Upper lobe of left lung (tissue), 4 donors: ENCODE data around the gene ADSS1.

Experiments used
- CTCF ChIP-seq, 6 experiments: fragments of 450-650 bp in 4 of 6; fragments of 200-600 bp in 2 of 6; sonication (generic) in 2 of 6; IDR thresholded peaks; one replicate each; pipeline ENCODE4 v1.5.1; 2016 to 2019; ENCODE audit warnings: antibody characterized with exemption in 6 of 6
- EP300 ChIP-seq, 4 donors: sonication (generic); formaldehyde crosslinking; IDR thresholded peaks; one replicate each; pipeline ENCODE4 v1.5.1; 2017; ENCODE audit warnings: antibody characterized with exemption in 4 of 4, control low read depth in 2 of 4
- POLR2A ChIP-seq, 4 donors: fragments of 450-650 bp; IDR thresholded peaks; one replicate each; pipeline ENCODE4 v1.5.1; 2016 to 2017; ENCODE audit warnings: antibody characterized with exemption in 4 of 4, mild to moderate bottlenecking in 2 of 4
- POLR2AphosphoS5 ChIP-seq, 2 donors: sonication (generic); formaldehyde crosslinking; IDR thresholded peaks; one replicate each; pipeline ENCODE4 v1.5.1; 2017; ENCODE audit warnings: antibody characterized with exemption in 2 of 2

- no peak for TF ChIP-seq CTCF (IDR thresholded peaks at IDR 0.05)
- no peak for TF ChIP-seq POLR2AphosphoS5 (IDR thresholded peaks at IDR 0.05)
- no peak for TF ChIP-seq POLR2A (IDR thresholded peaks at IDR 0.05)
- no peak for TF ChIP-seq EP300 (IDR thresholded peaks at IDR 0.05)
Observed at GRCh38 chr14:104693482-104694431, 30.3 kb upstream of the ADSS1 start.
